KMS-11 (cell line): ENCODE measurements around the gene IWS1.

Experiments used
- H2AFZ ChIP-seq: fragments of 200-600 bp; sonication (generic); 2 replicates; pipeline ENCODE4 v1.6.1; 2016; ENCODE audit warnings: antibody characterized with exemption, mixed run types, low read depth
- H3K27ac ChIP-seq: fragments of 200-600 bp; sonication (generic); 2 replicates; pipeline ENCODE4 v1.6.1; 2016; ENCODE audit warnings: mild to moderate bottlenecking, mixed run types
- H3K27me3 ChIP-seq: fragments of 200-600 bp; sonication (generic); 2 replicates; pipeline ENCODE4 v1.6.1; 2017; ENCODE audit warnings: mild to moderate bottlenecking, low read depth, mixed run types, moderate library complexity; ENCODE audit not compliant: insufficient read depth
- H3K36me3 ChIP-seq: fragments of 200-600 bp; sonication (generic); 2 replicates; pipeline ENCODE4 v1.6.1; 2017; ENCODE audit warnings: mild to moderate bottlenecking, mixed run types; ENCODE audit not compliant: insufficient read depth
- H3K4me1 ChIP-seq: fragments of 200-600 bp; sonication (generic); 2 replicates; pipeline ENCODE4 v1.6.1; 2016; ENCODE audit warnings: mild to moderate bottlenecking, low read depth, mixed run types; ENCODE audit not compliant: poor library complexity, severe bottlenecking
- H3K4me2 ChIP-seq: fragments of 200-600 bp; sonication (generic); 2 replicates; pipeline ENCODE4 v1.7.0; 2016; ENCODE audit warnings: mild to moderate bottlenecking, mixed run types
- H3K4me3 ChIP-seq: fragments of 200-600 bp; sonication (generic); IDR thresholded peaks from 2 replicates; pipeline ENCODE4 v1.6.1; 2017; ENCODE audit warnings: low read depth, low read length, mixed read lengths; ENCODE audit not compliant: insufficient read depth
- H3K79me2 ChIP-seq: fragments of 200-600 bp; sonication (generic); 2 replicates; pipeline ENCODE4 v1.6.1; 2016; ENCODE audit warnings: low read depth, mixed run types; ENCODE audit not compliant: insufficient read depth
- H3K9ac ChIP-seq: fragments of 200-600 bp; sonication (generic); 2 replicates; pipeline ENCODE4 v1.6.1; 2016; ENCODE audit warnings: mild to moderate bottlenecking, mixed run types
- H4K20me1 ChIP-seq: fragments of 200-600 bp; sonication (generic); 2 replicates; pipeline ENCODE4 v1.6.1; 2016; ENCODE audit warnings: mild to moderate bottlenecking, mixed run types; ENCODE audit not compliant: insufficient read depth
- TF ChIP-seq, protein P1 (sequence below): fragments of 200-600 bp; sonication (generic); conservative IDR thresholded peaks from 2 replicates; pipeline ENCODE4 v1.6.1; 2017; ENCODE audit warnings: low read depth, mild to moderate bottlenecking, antibody characterized with exemption, low read length, moderate library complexity, mixed read lengths

IWS1 gene

DNA sequence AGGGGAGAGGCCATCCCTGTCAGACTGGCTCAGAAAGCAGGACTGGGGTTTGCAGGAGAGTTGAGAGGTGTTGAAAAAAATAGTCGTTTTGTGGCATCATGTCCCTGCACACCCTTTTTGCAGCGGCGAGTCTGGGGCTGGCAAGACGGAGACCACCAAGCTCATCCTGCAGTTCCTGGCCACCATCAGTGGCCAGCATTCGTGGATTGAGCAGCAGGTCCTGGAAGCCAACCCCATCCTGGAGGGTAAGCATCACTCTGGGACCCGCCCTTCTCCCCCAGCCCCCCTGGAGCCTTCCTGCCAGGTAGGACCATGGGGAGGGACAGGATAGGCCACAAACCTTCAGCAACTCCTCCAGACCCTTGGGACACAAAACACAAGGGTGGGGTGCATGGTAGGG, 43.4 kb upstream of the IWS1 start:
- H3K4me3 ChIP-seq, result no peak overlapping the region
- no peaks in the 10 kb centered on the region for H3K36me3 ChIP-seq
- H2AFZ ChIP-seq, result no peak overlapping the region
- H3K9ac ChIP-seq, result no peak overlapping the region
- TF ChIP-seq, protein P1, sequence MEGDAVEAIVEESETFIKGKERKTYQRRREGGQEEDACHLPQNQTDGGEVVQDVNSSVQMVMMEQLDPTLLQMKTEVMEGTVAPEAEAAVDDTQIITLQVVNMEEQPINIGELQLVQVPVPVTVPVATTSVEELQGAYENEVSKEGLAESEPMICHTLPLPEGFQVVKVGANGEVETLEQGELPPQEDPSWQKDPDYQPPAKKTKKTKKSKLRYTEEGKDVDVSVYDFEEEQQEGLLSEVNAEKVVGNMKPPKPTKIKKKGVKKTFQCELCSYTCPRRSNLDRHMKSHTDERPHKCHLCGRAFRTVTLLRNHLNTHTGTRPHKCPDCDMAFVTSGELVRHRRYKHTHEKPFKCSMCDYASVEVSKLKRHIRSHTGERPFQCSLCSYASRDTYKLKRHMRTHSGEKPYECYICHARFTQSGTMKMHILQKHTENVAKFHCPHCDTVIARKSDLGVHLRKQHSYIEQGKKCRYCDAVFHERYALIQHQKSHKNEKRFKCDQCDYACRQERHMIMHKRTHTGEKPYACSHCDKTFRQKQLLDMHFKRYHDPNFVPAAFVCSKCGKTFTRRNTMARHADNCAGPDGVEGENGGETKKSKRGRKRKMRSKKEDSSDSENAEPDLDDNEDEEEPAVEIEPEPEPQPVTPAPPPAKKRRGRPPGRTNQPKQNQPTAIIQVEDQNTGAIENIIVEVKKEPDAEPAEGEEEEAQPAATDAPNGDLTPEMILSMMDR, result no peak
- no peaks in the 10 kb centered on the region for H3K79me2 ChIP-seq
- H3K4me2 ChIP-seq, result no peak overlapping the region
- peaks cover under 1% of the 10 kb centered on the region for H3K4me1 ChIP-seq
- H4K20me1 ChIP-seq, result no peaks in the 10 kb centered on the region
- H3K27ac ChIP-seq, result no peak overlapping the region
- H3K27me3 ChIP-seq, result peaks cover 29% of the 10 kb centered on the region; the same call in 1 of the 2 replicates

DNA sequence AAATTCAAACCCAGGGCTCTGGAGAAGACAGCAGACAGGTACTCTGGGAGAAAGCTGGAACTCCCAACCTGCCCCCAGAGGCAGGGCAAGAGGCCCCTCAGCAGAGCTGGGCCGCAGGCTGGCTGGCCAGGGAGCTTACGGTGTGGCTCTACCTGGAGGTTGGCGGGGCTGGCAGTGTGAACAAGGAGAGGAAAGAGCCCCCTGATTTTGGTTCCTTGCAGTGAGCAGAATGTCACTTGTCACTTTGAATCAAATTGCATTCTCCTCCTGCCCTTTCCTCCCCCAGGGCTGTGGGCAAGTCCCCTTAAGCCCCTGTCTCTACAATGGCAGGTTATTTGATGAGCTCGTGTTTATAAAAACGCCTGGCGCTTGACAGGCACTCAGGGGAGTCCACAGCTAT, 41.8 kb upstream of the IWS1 start:
- H3K4me3 ChIP-seq, result no peak overlapping the region
- H4K20me1 ChIP-seq, result no peaks in the 10 kb centered on the region
- H3K4me2 ChIP-seq, result no peak overlapping the region
- TF ChIP-seq, protein P1, result no peak
- H3K9ac ChIP-seq, result no peak overlapping the region
- no peak overlapping the region for H2AFZ ChIP-seq
- H3K27ac ChIP-seq, result no peak overlapping the region
- peaks cover 31% of the 10 kb centered on the region; the same call in 1 of the 2 replicates for H3K27me3 ChIP-seq
- H3K36me3 ChIP-seq, result no peaks in the 10 kb centered on the region
- H3K79me2 ChIP-seq, result no peaks in the 10 kb centered on the region
- peaks cover 14% of the 10 kb centered on the region for H3K4me1 ChIP-seq

DNA sequence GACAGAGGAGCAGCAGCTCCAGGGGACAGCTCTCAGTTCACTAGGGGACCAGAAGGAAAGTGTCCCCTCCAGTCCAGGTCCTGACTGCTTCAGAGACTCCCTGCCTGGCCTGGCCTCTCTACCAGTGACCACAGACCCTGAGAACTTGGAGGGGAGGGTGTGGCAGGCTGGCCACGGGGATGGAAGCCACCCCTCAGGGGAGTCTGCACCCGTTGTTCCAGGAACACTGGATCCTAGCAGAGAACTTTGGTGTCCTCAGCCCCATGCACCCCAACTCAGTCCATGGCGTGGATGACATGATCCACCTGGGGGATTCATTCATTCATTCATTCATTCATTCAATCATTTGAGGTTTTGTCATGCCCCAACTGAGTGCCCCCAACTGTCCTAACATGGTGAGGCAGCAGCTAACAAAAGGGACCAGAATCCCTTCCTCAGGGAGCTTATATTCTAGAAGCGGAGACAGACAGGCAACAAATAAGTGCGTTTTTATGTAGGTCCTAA, 41.1 kb upstream of the IWS1 start:
- Histone ChIP-seq H3K36me3 (no peaks in the 10 kb centered on the region), H3K27ac (no peak overlapping the region), H3K27me3 (peaks cover 31% of the 10 kb centered on the region; the same call in 1 of the 2 replicates), H3K4me3 (no peak overlapping the region), H2AFZ (no peak overlapping the region), H3K4me2 (no peak overlapping the region), H3K4me1 (peaks cover 19% of the 10 kb centered on the region), H4K20me1 (no peaks in the 10 kb centered on the region), H3K9ac (no peak overlapping the region), H3K79me2 (no peaks in the 10 kb centered on the region)
- TF ChIP-seq, protein P1, result no peak

DNA sequence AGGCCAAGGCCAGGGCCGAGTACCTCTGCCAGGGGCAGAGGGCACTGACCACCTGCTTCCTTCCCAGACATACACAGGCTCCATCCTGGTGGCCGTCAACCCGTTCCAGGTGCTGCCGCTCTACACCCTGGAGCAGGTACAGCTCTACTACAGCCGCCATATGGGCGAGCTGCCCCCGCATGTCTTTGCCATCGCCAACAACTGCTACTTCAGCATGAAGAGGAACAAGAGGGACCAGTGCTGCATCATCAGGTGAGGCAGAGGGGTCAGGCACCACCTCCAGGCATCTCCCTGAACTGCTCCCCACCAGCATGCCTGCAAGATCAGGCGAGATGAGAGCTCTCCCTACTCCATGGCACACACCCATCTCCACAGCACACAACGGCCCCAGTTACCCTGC, 40.3 kb upstream of the IWS1 start:
- TF ChIP-seq, protein P1, result no peak
- no peaks in the 10 kb centered on the region for H4K20me1 ChIP-seq
- H3K4me3 ChIP-seq, result no peak overlapping the region
- no peak overlapping the region for H3K27ac ChIP-seq
- H3K9ac ChIP-seq, result no peak overlapping the region
- H3K36me3 ChIP-seq, result no peaks in the 10 kb centered on the region
- peaks cover 19% of the 10 kb centered on the region for H3K4me1 ChIP-seq
- no peak overlapping the region for H2AFZ ChIP-seq
- H3K79me2 ChIP-seq, result no peaks in the 10 kb centered on the region
- no peak overlapping the region for H3K4me2 ChIP-seq
- H3K27me3 ChIP-seq, result peaks cover 31% of the 10 kb centered on the region; the same call in 1 of the 2 replicates
